GM23338 (cell line): ENCODE data around the gene MC2R. TPM values are rescaled to one million over a fixed set of nuclear protein-coding genes. Genes with fewer than 3 reads are reported as not detected.

ENCODE experiments used
- ATAC-seq: fragments of 200-7000 bp; cut with Tn5 transposase; 3 replicates; pipeline ENCODE4 v1.9.1; 2020
- DNase-seq: peaks from one replicate; pipeline ENCODE4 v3.0.0-alpha.2; 2015; ENCODE audit warnings: low spot score
- H2AFZ ChIP-seq: fragments of 200-600 bp; sonication (generic); 2 replicates; pipeline ENCODE4 v1.8.0; 2016; ENCODE audit warnings: antibody characterized with exemption, mild to moderate bottlenecking, moderate library complexity
- H3F3A ChIP-seq: fragments of 200-600 bp; sonication (generic); replicated peaks from 2 replicates; pipeline ENCODE4 v1.8.0; 2017; ENCODE audit warnings: antibody characterized with exemption, mixed run types, low read depth
- H3K27ac ChIP-seq: fragments of 200-600 bp; sonication (generic); 2 replicates; pipeline ENCODE4 v1.6.1; 2016; ENCODE audit warnings: low read depth
- H3K27me3 ChIP-seq: fragments of 200-600 bp; sonication (generic); 2 replicates; pipeline ENCODE4 v1.8.0; 2016; ENCODE audit warnings: mild to moderate bottlenecking, mixed run types, moderate library complexity; ENCODE audit not compliant: insufficient read depth
- H3K36me3 ChIP-seq: fragments of 200-600 bp; sonication (generic); 2 replicates; pipeline ENCODE4 v1.8.0; 2016; ENCODE audit warnings: mild to moderate bottlenecking; ENCODE audit not compliant: insufficient read depth
- H3K4me1 ChIP-seq: fragments of 200-600 bp; sonication (generic); 2 replicates; pipeline ENCODE4 v1.8.0; 2016; ENCODE audit warnings: mild to moderate bottlenecking, moderate library complexity; ENCODE audit not compliant: insufficient read depth
- H3K4me2 ChIP-seq: fragments of 200-600 bp; sonication (generic); 2 replicates; pipeline ENCODE4 v1.7.1; 2017; ENCODE audit warnings: mixed run types
- H3K4me3 ChIP-seq: fragments of 200-600 bp; sonication (generic); 2 replicates; pipeline ENCODE4 v1.6.1; 2016; ENCODE audit warnings: mixed run types
- H3K79me2 ChIP-seq: fragments of 200-600 bp; sonication (generic); replicated peaks from 2 replicates; pipeline ENCODE4 v1.8.0; 2017; ENCODE audit warnings: mild to moderate bottlenecking; ENCODE audit not compliant: insufficient read depth
- H3K9me2 ChIP-seq: fragments of 200-600 bp; sonication (generic); 2 replicates; pipeline ENCODE4 v1.8.0; 2017; ENCODE audit not compliant: insufficient read depth
- H4K20me1 ChIP-seq: fragments of 200-600 bp; sonication (generic); replicated peaks from 2 replicates; pipeline ENCODE4 v1.8.0; 2017; ENCODE audit warnings: mild to moderate bottlenecking; ENCODE audit not compliant: insufficient read depth
- H3K27ac Mint-ChIP-seq: 2 replicates; pipeline ENCODE4 v1.8.0; 2020; ENCODE audit warnings: inconsistent platforms, mild to moderate bottlenecking, moderate library complexity, mixed read lengths
- H3K27me3 Mint-ChIP-seq: 3 replicates; pipeline ENCODE4 v1.8.0; 2022; ENCODE audit warnings: low read depth, mild to moderate bottlenecking, moderate library complexity, mixed read lengths, inconsistent platforms; ENCODE audit not compliant: insufficient read depth, poor library complexity
- H3K36me3 Mint-ChIP-seq: 3 replicates; pipeline ENCODE4 v1.8.0; 2021; ENCODE audit warnings: low read depth, mild to moderate bottlenecking, inconsistent platforms, moderate library complexity, mixed read lengths
- H3K4me1 Mint-ChIP-seq: 3 replicates; pipeline ENCODE4 v1.8.0; 2020; ENCODE audit warnings: mild to moderate bottlenecking, inconsistent platforms, mixed read lengths
- H3K4me3 Mint-ChIP-seq: 3 replicates; pipeline ENCODE4 v1.8.0; 2021; ENCODE audit warnings: moderate library complexity, mild to moderate bottlenecking, inconsistent platforms, mixed read lengths
- H3K9me3 Mint-ChIP-seq: 3 replicates; pipeline ENCODE4 v1.8.0; 2020; ENCODE audit warnings: moderate library complexity, mild to moderate bottlenecking, inconsistent platforms, mixed read lengths
- EZH2 ChIP-seq: fragments of 200-600 bp; sonication (generic); IDR thresholded peaks from one replicate; pipeline ENCODE4 v1.8.0; 2017; ENCODE audit warnings: antibody characterized with exemption, mild to moderate bottlenecking, low read depth; ENCODE audit not compliant: unreplicated experiment
- JUNB ChIP-seq: IDR thresholded peaks from one replicate; pipeline ENCODE4 v1.6.1; 2016; ENCODE audit warnings: antibody characterized with exemption; ENCODE audit not compliant: unreplicated experiment
- STAT1 ChIP-seq: IDR thresholded peaks from one replicate; pipeline ENCODE4 v1.6.1; 2016; ENCODE audit warnings: antibody characterized with exemption; ENCODE audit not compliant: unreplicated experiment
- ZNF114 ChIP-seq: fragments of 250-450 bp; sonication (Bioruptor Pico); IDR thresholded peaks from 2 replicates; pipeline ENCODE4 v1.5.0; 2020; ENCODE audit warnings: mild to moderate bottlenecking, moderate library complexity
- ZNF331 ChIP-seq: fragments of 250-450 bp; sonication (Bioruptor Pico); IDR thresholded peaks from 2 replicates; pipeline ENCODE4 v1.5.0; 2020; ENCODE audit warnings: low read depth, mild to moderate bottlenecking, moderate library complexity
- polyA plus RNA-seq: library from polyadenylated mRNA; unstranded; fragments of >200 nt; fragmentation: Nextera tagmentation; extraction: Ambion mirVana; gene quantifications from 2 replicates; pipeline ENCODE4 v1.2.1, GENCODE V29; 2016
- total RNA-seq: library from RNA; depleted of rRNA; stranded (reverse); fragments of >200 nt; shearing (Covaris generic); gene quantifications from 2 replicates; pipeline ENCODE4 v1.2.3, GENCODE V29; 2014
- TF ChIP-seq, protein P1 (sequence below): IDR thresholded peaks from one replicate; pipeline ENCODE4 v1.6.1; 2018; ENCODE audit warnings: antibody characterized with exemption; ENCODE audit not compliant: unreplicated experiment
- TF ChIP-seq, protein P2 (sequence below): fragments of 250-450 bp; sonication (Bioruptor Pico); IDR thresholded peaks from 2 replicates; pipeline ENCODE4 v1.5.0; 2020; ENCODE audit warnings: mild to moderate bottlenecking, moderate library complexity
- TF ChIP-seq, protein P3 (sequence below): IDR thresholded peaks from 2 replicates; pipeline ENCODE4 v1.6.1; 2016; ENCODE audit warnings: antibody characterized with exemption
- TF ChIP-seq, protein P4 (sequence below), 2 experiments: fragments of 200-600 bp in 1 of 2; sonication (generic) in 1 of 2; conservative IDR thresholded peaks; 2 replicates each; pipeline versions ENCODE4 v1.5.1 to v1.6.1; 2016 to 2017; ENCODE audit warnings: antibody characterized with exemption in 2 of 2, low read depth in 2 of 2, mild to moderate bottlenecking in 2 of 2, moderate library complexity in 1 of 2

Gene MC2R
- total and polyA plus RNA-seq, 2 experiments from 2014 or later, result not detected

DNA sequence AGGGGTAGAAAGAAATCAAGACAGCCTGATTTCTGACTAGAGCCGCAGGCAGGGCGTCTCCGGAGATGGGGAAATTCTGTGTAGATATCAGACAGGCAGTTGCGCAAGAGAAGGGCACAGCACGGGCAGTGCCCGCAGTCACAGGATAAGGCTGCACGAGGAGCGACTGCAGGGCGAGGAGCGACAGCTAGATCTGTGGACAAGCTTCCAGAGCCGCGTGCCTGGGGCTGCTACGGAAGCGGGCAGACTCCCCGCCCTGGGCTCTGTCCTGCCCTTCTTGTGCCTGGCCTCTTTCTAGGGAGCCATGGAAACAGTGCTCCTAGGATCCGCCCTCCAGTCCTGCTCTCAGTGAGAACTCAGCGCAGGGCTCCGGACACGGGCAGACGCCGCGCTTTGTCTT is 78.8 kb downstream of the MC2R start:
- DNase-seq, result no peak
- Mint-ChIP-seq H3K4me1 (peaks cover 15% of the 10 kb centered on the region; the same call in 2 of the 3 replicates), H3K36me3 (peaks cover 4% of the 10 kb centered on the region; the same call in 1 of the 3 replicates), H3K4me3 (no peak overlapping the region), H3K27ac (no peak overlapping the region), H3K9me3 (0 out of 3 replicates have a peak, but pooled peaks cover 7% of the 10 kb centered on the region), H3K27me3 (no peaks in the 10 kb centered on the region)
- no peaks in the 10 kb centered on the region for H3F3A ChIP-seq
- H2AFZ ChIP-seq, result no peak overlapping the region
- H3K27ac ChIP-seq, result no peak overlapping the region
- ATAC-seq, result no peak
- no peak overlapping the region for H3K4me2 ChIP-seq
- no peaks in the 10 kb centered on the region for H3K27me3 ChIP-seq
- no peaks in the 10 kb centered on the region for H3K79me2 ChIP-seq
- no peaks in the 10 kb centered on the region for H4K20me1 ChIP-seq
- H3K4me1 ChIP-seq, result no peaks in the 10 kb centered on the region; the same call in 1 of the 2 replicates
- H3K9me2 ChIP-seq, result no peaks in the 10 kb centered on the region
- no peak for TF ChIP-seq ZNF331 (CRISPR knock-in tag)
- no peak for TF ChIP-seq STAT1
- no peak for TF ChIP-seq EZH2
- no peak for TF ChIP-seq JUNB
- no peak overlapping the region for H3K4me3 ChIP-seq
- no peaks in the 10 kb centered on the region for H3K36me3 ChIP-seq

GRCh38 chr18:13835202-13835601 is 80.1 kb downstream of the MC2R start:
- H3K4me1 Mint-ChIP-seq, result peaks cover 15% of the 10 kb centered on the region; the same call in 2 of the 3 replicates
- Histone ChIP-seq H4K20me1 (no peaks in the 10 kb centered on the region), H2AFZ (no peak overlapping the region), H3K4me2 (no peak overlapping the region), H3K4me3 (no peak overlapping the region), H3K79me2 (no peaks in the 10 kb centered on the region), H3K9me2 (no peaks in the 10 kb centered on the region), H3K4me1 (no peaks in the 10 kb centered on the region; the same call in 1 of the 2 replicates), H3K27me3 (no peaks in the 10 kb centered on the region), H3K36me3 (no peaks in the 10 kb centered on the region), H3F3A (no peaks in the 10 kb centered on the region), H3K27ac (no peak overlapping the region)
- no peak overlapping the region for H3K27ac Mint-ChIP-seq
- no peak overlapping the region for H3K4me3 Mint-ChIP-seq
- H3K9me3 Mint-ChIP-seq, result 0 out of 3 replicates have a peak, but pooled peaks cover 7% of the 10 kb centered on the region
- no peak for ATAC-seq
- H3K36me3 Mint-ChIP-seq, result peaks cover 4% of the 10 kb centered on the region; the same call in 1 of the 3 replicates
- H3K27me3 Mint-ChIP-seq, result no peaks in the 10 kb centered on the region
- peak; percentile 25 for DNase-seq
- TF ChIP-seq, protein P1, sequence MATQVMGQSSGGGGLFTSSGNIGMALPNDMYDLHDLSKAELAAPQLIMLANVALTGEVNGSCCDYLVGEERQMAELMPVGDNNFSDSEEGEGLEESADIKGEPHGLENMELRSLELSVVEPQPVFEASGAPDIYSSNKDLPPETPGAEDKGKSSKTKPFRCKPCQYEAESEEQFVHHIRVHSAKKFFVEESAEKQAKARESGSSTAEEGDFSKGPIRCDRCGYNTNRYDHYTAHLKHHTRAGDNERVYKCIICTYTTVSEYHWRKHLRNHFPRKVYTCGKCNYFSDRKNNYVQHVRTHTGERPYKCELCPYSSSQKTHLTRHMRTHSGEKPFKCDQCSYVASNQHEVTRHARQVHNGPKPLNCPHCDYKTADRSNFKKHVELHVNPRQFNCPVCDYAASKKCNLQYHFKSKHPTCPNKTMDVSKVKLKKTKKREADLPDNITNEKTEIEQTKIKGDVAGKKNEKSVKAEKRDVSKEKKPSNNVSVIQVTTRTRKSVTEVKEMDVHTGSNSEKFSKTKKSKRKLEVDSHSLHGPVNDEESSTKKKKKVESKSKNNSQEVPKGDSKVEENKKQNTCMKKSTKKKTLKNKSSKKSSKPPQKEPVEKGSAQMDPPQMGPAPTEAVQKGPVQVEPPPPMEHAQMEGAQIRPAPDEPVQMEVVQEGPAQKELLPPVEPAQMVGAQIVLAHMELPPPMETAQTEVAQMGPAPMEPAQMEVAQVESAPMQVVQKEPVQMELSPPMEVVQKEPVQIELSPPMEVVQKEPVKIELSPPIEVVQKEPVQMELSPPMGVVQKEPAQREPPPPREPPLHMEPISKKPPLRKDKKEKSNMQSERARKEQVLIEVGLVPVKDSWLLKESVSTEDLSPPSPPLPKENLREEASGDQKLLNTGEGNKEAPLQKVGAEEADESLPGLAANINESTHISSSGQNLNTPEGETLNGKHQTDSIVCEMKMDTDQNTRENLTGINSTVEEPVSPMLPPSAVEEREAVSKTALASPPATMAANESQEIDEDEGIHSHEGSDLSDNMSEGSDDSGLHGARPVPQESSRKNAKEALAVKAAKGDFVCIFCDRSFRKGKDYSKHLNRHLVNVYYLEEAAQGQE, result no peak
- no peak for TF ChIP-seq ZNF114 (CRISPR knock-in tag)
- TF ChIP-seq, protein P2, sequence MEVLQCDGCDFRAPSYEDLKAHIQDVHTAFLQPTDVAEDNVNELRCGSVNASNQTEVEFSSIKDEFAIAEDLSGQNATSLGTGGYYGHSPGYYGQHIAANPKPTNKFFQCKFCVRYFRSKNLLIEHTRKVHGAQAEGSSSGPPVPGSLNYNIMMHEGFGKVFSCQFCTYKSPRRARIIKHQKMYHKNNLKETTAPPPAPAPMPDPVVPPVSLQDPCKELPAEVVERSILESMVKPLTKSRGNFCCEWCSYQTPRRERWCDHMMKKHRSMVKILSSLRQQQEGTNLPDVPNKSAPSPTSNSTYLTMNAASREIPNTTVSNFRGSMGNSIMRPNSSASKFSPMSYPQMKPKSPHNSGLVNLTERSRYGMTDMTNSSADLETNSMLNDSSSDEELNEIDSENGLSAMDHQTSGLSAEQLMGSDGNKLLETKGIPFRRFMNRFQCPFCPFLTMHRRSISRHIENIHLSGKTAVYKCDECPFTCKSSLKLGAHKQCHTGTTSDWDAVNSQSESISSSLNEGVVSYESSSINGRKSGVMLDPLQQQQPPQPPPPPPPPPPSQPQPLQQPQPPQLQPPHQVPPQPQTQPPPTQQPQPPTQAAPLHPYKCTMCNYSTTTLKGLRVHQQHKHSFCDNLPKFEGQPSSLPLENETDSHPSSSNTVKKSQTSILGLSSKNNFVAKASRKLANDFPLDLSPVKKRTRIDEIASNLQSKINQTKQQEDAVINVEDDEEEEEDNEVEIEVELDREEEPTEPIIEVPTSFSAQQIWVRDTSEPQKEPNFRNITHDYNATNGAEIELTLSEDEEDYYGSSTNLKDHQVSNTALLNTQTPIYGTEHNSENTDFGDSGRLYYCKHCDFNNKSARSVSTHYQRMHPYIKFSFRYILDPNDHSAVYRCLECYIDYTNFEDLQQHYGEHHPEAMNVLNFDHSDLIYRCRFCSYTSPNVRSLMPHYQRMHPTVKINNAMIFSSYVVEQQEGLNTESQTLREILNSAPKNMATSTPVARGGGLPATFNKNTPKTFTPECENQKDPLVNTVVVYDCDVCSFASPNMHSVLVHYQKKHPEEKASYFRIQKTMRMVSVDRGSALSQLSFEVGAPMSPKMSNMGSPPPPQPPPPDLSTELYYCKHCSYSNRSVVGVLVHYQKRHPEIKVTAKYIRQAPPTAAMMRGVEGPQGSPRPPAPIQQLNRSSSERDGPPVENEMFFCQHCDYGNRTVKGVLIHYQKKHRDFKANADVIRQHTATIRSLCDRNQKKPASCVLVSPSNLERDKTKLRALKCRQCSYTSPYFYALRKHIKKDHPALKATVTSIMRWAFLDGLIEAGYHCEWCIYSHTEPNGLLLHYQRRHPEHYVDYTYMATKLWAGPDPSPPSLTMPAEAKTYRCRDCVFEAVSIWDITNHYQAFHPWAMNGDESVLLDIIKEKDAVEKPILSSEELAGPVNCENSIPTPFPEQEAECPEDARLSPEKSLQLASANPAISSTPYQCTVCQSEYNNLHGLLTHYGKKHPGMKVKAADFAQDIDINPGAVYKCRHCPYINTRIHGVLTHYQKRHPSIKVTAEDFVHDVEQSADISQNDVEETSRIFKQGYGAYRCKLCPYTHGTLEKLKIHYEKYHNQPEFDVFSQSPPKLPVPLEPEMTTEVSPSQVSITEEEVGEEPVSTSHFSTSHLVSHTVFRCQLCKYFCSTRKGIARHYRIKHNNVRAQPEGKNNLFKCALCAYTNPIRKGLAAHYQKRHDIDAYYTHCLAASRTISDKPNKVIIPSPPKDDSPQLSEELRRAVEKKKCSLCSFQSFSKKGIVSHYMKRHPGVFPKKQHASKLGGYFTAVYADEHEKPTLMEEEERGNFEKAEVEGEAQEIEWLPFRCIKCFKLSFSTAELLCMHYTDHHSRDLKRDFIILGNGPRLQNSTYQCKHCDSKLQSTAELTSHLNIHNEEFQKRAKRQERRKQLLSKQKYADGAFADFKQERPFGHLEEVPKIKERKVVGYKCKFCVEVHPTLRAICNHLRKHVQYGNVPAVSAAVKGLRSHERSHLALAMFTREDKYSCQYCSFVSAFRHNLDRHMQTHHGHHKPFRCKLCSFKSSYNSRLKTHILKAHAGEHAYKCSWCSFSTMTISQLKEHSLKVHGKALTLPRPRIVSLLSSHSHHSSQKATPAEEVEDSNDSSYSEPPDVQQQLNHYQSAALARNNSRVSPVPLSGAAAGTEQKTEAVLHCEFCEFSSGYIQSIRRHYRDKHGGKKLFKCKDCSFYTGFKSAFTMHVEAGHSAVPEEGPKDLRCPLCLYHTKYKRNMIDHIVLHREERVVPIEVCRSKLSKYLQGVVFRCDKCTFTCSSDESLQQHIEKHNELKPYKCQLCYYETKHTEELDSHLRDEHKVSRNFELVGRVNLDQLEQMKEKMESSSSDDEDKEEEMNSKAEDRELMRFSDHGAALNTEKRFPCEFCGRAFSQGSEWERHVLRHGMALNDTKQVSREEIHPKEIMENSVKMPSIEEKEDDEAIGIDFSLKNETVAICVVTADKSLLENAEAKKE, result no peak
- TF ChIP-seq, protein P3, sequence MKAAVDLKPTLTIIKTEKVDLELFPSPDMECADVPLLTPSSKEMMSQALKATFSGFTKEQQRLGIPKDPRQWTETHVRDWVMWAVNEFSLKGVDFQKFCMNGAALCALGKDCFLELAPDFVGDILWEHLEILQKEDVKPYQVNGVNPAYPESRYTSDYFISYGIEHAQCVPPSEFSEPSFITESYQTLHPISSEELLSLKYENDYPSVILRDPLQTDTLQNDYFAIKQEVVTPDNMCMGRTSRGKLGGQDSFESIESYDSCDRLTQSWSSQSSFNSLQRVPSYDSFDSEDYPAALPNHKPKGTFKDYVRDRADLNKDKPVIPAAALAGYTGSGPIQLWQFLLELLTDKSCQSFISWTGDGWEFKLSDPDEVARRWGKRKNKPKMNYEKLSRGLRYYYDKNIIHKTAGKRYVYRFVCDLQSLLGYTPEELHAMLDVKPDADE, result no peak
- TF ChIP-seq, protein P4, sequence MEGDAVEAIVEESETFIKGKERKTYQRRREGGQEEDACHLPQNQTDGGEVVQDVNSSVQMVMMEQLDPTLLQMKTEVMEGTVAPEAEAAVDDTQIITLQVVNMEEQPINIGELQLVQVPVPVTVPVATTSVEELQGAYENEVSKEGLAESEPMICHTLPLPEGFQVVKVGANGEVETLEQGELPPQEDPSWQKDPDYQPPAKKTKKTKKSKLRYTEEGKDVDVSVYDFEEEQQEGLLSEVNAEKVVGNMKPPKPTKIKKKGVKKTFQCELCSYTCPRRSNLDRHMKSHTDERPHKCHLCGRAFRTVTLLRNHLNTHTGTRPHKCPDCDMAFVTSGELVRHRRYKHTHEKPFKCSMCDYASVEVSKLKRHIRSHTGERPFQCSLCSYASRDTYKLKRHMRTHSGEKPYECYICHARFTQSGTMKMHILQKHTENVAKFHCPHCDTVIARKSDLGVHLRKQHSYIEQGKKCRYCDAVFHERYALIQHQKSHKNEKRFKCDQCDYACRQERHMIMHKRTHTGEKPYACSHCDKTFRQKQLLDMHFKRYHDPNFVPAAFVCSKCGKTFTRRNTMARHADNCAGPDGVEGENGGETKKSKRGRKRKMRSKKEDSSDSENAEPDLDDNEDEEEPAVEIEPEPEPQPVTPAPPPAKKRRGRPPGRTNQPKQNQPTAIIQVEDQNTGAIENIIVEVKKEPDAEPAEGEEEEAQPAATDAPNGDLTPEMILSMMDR (conservative IDR thresholded peaks at IDR 0.05; ENCODE audit: low read depth in 2 of 2), result no peak
- TF ChIP-seq EZH2, result no peak
